HG03060 (cell line): ENCODE results near the gene HMGN1.
"Not testable (repeated sequence)": the region's sequence is repeated elsewhere in the genome, so short reads cannot be mapped to it uniquely, and the experiment has no call there.

Source experiments
- ATAC-seq: cut with Tn5 transposase; IDR thresholded peaks from one replicate; pipeline ENCODE4 v1.9.1; 2021; ENCODE audit warnings: low read depth, moderate number of reproducible peaks; ENCODE audit not compliant: unreplicated experiment

The HMGN1 gene

GRCh38 chr21:39348355-39349210 is at the start of gene HMGN1:
HMGN1 (minus strand) TSS chr21:39349088; CDS start chr21:39348917, 171 bp downstream.
- peak; percentile 23 for ATAC-seq

- no peak for ATAC-seq
Observed at GRCh38 chr21:39397646-39398385, 48.9 kb upstream of the HMGN1 start.

GRCh38 chr21:39392981-39393380 is 44.1 kb upstream of the HMGN1 start:
- ATAC-seq, result no peak

- ATAC-seq, result no peak
Observed at GRCh38 chr21:39390212-39390765, 41.4 kb upstream of the HMGN1 start.

- ATAC-seq, result no peak
Observed at GRCh38 chr21:39388811-39389155, 39.9 kb upstream of the HMGN1 start.

- peak; percentile 40 for ATAC-seq
Observed at GRCh38 chr21:39388038-39388810, 39.3 kb upstream of the HMGN1 start.

GRCh38 chr21:39387461-39388037 is 38.7 kb upstream of the HMGN1 start:
- no peak for ATAC-seq

GRCh38 chr21:39386899-39387298 is 38.0 kb upstream of the HMGN1 start:
- ATAC-seq, result no peak

GRCh38 chr21:39386194-39386593 is 37.3 kb upstream of the HMGN1 start:
- no peak for ATAC-seq

- no peak for ATAC-seq
Observed at GRCh38 chr21:39385299-39386145, 36.6 kb upstream of the HMGN1 start.

GRCh38 chr21:39384674-39385298 is 35.9 kb upstream of the HMGN1 start:
- no peak for ATAC-seq

- not testable (repeated sequence) for ATAC-seq
Observed at GRCh38 chr21:39382096-39382495, 33.2 kb upstream of the HMGN1 start.

GRCh38 chr21:39381009-39381408 is 32.1 kb upstream of the HMGN1 start:
- ATAC-seq, result no peak

GRCh38 chr21:39379986-39380891 is 31.4 kb upstream of the HMGN1 start:
- ATAC-seq, result peak; percentile 81

- ATAC-seq, result no peak
Observed at GRCh38 chr21:39377444-39378050, 28.7 kb upstream of the HMGN1 start.

GRCh38 chr21:39375446-39375845 is 26.6 kb upstream of the HMGN1 start:
- ATAC-seq, result no peak

- no peak for ATAC-seq
Observed at GRCh38 chr21:39374046-39374445, 25.2 kb upstream of the HMGN1 start.

- ATAC-seq, result no peak
Observed at GRCh38 chr21:39373634-39374033, 24.7 kb upstream of the HMGN1 start.
